Psoas muscle (tissue), 8 donors: Measurements from ENCODE around the gene BRI3BP. TPM values are rescaled to one million over a fixed set of nuclear protein-coding genes. Genes with fewer than 3 reads are reported as not detected.
"Not testable (repeated sequence)": the region's sequence is repeated elsewhere in the genome, so short reads cannot be mapped to it uniquely, and the experiment has no call there.

Experiments
- ATAC-seq, 4 donors: fragments of 200-7000 bp; cut with Tn5 transposase; one replicate each; pipeline ENCODE4 v1.9.1; 2020; ENCODE audit warnings: moderate library complexity in 3 of 4, mild to moderate bottlenecking in 2 of 4
- DNase-seq, 2 donors: peaks; one replicate each; pipeline ENCODE4 v3.0.0-alpha.2; 2020
- H3K27ac ChIP-seq: fragments of 200-600 bp; one replicate; pipeline ENCODE4 v1.8.0; 2022
- H3K27me3 ChIP-seq, 3 donors: fragments of 200-600 bp in 1 of 3; one replicate each; pipeline versions ENCODE4 v1.6.1 to v1.8.0; 2013 to 2022; ENCODE audit warnings: low read length in 2 of 3, mild to moderate bottlenecking in 2 of 3, moderate library complexity in 1 of 3; ENCODE audit not compliant: insufficient read depth in 3 of 3
- H3K36me3 ChIP-seq, 2 donors: fragments of 200-600 bp in 1 of 2; one replicate each; pipeline versions ENCODE4 v1.6.1 to v1.8.0; 2013 to 2022; ENCODE audit warnings: low read depth in 1 of 2, mild to moderate bottlenecking in 1 of 2, moderate library complexity in 1 of 2; ENCODE audit not compliant: insufficient read depth in 1 of 2
- H3K4me1 ChIP-seq: fragments of 200-600 bp; one replicate; pipeline ENCODE4 v1.8.0; 2022
- H3K4me3 ChIP-seq: fragments of 200-600 bp; one replicate; pipeline ENCODE4 v1.8.0; 2022; ENCODE audit warnings: mild to moderate bottlenecking
- H3K9me3 ChIP-seq: fragments of 200-600 bp; one replicate; pipeline ENCODE4 v1.8.0; 2022
- CTCF ChIP-seq: fragments of 200-600 bp; IDR thresholded peaks from one replicate; pipeline ENCODE4 v1.8.0; 2022; ENCODE audit warnings: antibody characterized with exemption
- WGBS, 3 donors: extraction: QIAGEN DNeasy Blood & Tissue Kit; methylation state at CpG; one replicate each; pipeline versions ENCODE4 v1.1.6 to v1.1.7; 2013; 5-methylcytosine and 5-hydroxymethylcytosine counted together
- intact Hi-C, 2 donors: fragments of 100-400 bp; cut with DNase I; formaldehyde crosslinking; loops; one replicate each; pipeline versions ENCODE4 v1.11.0 to v1.14.2; 2022
- polyA plus RNA-seq, 3 donors: library from polyadenylated mRNA; stranded (reverse); fragments of 200-250 nt; gene quantifications; one replicate each; pipeline ENCODE4 v1.2.3, GENCODE V29; 2013
- total RNA-seq, 4 donors: library from RNA; stranded (reverse); fragmentation: NEBNext Ultra II Directional in 2 of 4; extraction: Animal tissue kit (Norgen Biotek cat#: 25700) in 2 of 4; gene quantifications; one replicate each; pipeline versions ENCODE4 v1.2.1 to v1.2.4, GENCODE V29; 2021 to 2023
- donor health status: healthy with polysubstance abuse.
- donor health status: DM: no; HTN: no; CAD: no; lungs with moderate emphysema.
- donor health status: Bipolar disorder and iron deficiency.
- donor health status: healthy.
- donor health status: DM: yes; HTN: yes; CAD: no.
- donor health status: DM: no; HTN: no; CAD: no.
- donor health status: DM: no; HTN: no; CAD: no.
- donor health status: DM: yes; HTN: yes; CAD: no.

The BRI3BP gene
- total and polyA plus RNA-seq, 7 donors: 0.72 to 2.8 (median 1.6) TPM

GRCh38 chr12:124979568-124979967 lies 13.9 kb upstream of the BRI3BP start:
- no peak overlapping the region for H3K27ac ChIP-seq
- no peaks in the 10 kb centered on the region for H3K9me3 ChIP-seq
- no peak overlapping the region for H3K4me3 ChIP-seq
- DNase-seq (peak in 1 of 2 donors; percentile 24), ATAC-seq (no peak)
- TF ChIP-seq CTCF: no peak
- 68 to 78% (median 70%) methylated on average over 10 of the region's 10 CpGs for WGBS, 3 donors
- H3K4me1 ChIP-seq: no peaks in the 10 kb centered on the region
- no peaks in the 10 kb centered on the region for H3K27me3 ChIP-seq
- intact Hi-C loops: no loop called here
- peaks cover 14 to 93% of the 10 kb centered on the region in 2 donors for H3K36me3 ChIP-seq

- WGBS, 3 donors: 90 to 95% (median 94%) methylated on average over 32 to 41 of the region's 41 CpGs
- Histone ChIP-seq H3K27ac (no peak overlapping the region), H3K27me3 (no peaks in the 10 kb centered on the region), H3K4me1 (no peaks in the 10 kb centered on the region), H3K4me3 (no peak overlapping the region), H3K9me3 (no peaks in the 10 kb centered on the region), H3K36me3 (peaks cover 11 to 93% of the 10 kb centered on the region in 2 donors)
- intact Hi-C loops: no loop called here
- ATAC-seq (peak in 1 of 4 donors; percentile 41), DNase-seq (peak in 1 of 2 donors; percentile 40)
- no peak for TF ChIP-seq CTCF
These were observed 13.2 kb upstream of the BRI3BP start for GRCh38 chr12:124980098-124980892.

- ATAC-seq, H3K9me3 ChIP-seq, H3K4me3 ChIP-seq, H3K4me1 ChIP-seq, DNase-seq, intact Hi-C loops, H3K27ac ChIP-seq, H3K27me3 ChIP-seq: not testable (repeated sequence)
- WGBS, 3 donors: 95 to 96% (median 95%) methylated on average over 15 of the region's 15 CpGs
- H3K36me3 ChIP-seq: peaks cover 3 to 43% of the 10 kb centered on the region in 2 donors
These were observed 6.6 kb upstream of the BRI3BP start for GRCh38 chr12:124986876-124987275.

GRCh38 chr12:124992874-124993625 lies 395 bp upstream of the BRI3BP start:
- H3K4me1 ChIP-seq: peaks cover 18% of the 10 kb centered on the region
- no peak for DNase-seq
- peak in 2 of 4 donors; percentile 50 to 62 for ATAC-seq
- 1% methylated on average over 30 to 35 of the region's 35 CpGs for WGBS, 3 donors
- no peaks in the 10 kb centered on the region for H3K27me3 ChIP-seq
- no peaks in the 10 kb centered on the region for H3K36me3 ChIP-seq
- H3K9me3 ChIP-seq: no peaks in the 10 kb centered on the region
- intact Hi-C loops: loop anchor here in 1 of 2 donors (5.0 kb wide), 1 partner anchor 54 kb away; no protein-coding TSS in a partner anchor
- H3K4me3 ChIP-seq: peak overlapping the region; percentile 72
- TF ChIP-seq CTCF: no peak
- H3K27ac ChIP-seq: no peak overlapping the region

GRCh38 chr12:124994437-124994975 lies 1.1 kb downstream of the BRI3BP start:
- H3K27ac ChIP-seq: no peak overlapping the region
- TF ChIP-seq CTCF: no peak
- WGBS, 3 donors: 15 to 28% (median 23%) methylated on average over 15 of the region's 15 CpGs

More at GRCh38 chr12:124994437-124994975, 1.1 kb downstream of the BRI3BP start:
- Histone ChIP-seq H3K4me1 (peaks cover 14% of the 10 kb centered on the region), H3K4me3 (peak overlapping the region; percentile 72), H3K27me3 (no peaks in the 10 kb centered on the region), H3K9me3 (no peaks in the 10 kb centered on the region), H3K36me3 (no peaks in the 10 kb centered on the region)
- ATAC-seq (no peak), DNase-seq (no peak)
- intact Hi-C loops: loop anchor here in 1 of 2 donors (5.0 kb wide), 1 partner anchor 53 kb away; no protein-coding TSS in a partner anchor
